Measurements from ENCODE around the gene NPTXR.

GRCh38 chr22:38781033-38781432 lies 62.8 kb downstream of the NPTXR start:
- TF ChIP-seq CTCF (IDR thresholded peaks at IDR 0.05; ENCODE audit: low read length) (no peak), EZH2 (IDR thresholded peaks at IDR 0.05; ENCODE audit: borderline replicate concordance, low read length) (no peak)
